Measurements from ENCODE around the gene MLLT10.

DNA sequence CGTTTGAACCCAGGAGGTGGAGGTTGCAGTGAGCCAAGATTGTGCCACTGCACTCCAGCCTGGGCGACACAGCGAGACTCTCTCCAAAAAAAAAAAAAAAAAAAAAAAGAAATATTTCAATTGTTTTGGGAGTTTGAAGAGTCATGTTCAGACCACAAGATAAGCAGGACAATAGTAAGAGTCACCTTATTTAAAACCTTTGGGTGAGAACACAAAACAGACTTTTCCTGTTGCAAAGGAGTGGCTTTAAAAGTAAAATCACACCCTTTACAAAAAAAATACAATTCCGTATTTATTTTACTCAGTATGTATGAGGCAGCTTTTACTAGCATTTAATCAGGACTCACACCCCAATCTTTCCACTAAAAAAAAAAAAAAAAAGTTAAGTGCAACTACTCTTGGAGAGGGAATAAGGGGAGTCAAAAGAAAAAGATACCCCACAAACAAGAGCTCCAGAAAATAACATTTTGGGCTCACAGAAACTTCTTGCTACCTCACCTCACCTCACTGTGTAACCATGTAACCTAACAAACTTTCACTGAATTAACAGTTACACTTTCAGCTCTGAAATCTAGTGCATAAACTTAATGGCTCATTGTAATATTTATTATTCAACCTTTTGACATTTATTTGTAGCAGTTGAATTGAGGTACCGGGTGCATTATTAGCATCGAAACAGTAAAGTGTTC is 19.8 kb upstream of the MLLT10 start:
- no peak for TF ChIP-seq POLR2A (IDR thresholded peaks at IDR 0.05)
- TF ChIP-seq, protein P1, sequence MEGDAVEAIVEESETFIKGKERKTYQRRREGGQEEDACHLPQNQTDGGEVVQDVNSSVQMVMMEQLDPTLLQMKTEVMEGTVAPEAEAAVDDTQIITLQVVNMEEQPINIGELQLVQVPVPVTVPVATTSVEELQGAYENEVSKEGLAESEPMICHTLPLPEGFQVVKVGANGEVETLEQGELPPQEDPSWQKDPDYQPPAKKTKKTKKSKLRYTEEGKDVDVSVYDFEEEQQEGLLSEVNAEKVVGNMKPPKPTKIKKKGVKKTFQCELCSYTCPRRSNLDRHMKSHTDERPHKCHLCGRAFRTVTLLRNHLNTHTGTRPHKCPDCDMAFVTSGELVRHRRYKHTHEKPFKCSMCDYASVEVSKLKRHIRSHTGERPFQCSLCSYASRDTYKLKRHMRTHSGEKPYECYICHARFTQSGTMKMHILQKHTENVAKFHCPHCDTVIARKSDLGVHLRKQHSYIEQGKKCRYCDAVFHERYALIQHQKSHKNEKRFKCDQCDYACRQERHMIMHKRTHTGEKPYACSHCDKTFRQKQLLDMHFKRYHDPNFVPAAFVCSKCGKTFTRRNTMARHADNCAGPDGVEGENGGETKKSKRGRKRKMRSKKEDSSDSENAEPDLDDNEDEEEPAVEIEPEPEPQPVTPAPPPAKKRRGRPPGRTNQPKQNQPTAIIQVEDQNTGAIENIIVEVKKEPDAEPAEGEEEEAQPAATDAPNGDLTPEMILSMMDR (IDR thresholded peaks at IDR 0.05): no peak

Measured in lower leg skin (tissue), 3 donors.